Measurements from ENCODE around the gene RHBDL3.

RHBDL3 gene

GRCh38 chr17:32256701-32257019 lies 9.0 kb upstream of the RHBDL3 start:
- Histone ChIP-seq H3K4me2 (ENCODE audit: low read depth, low read length) (no peak overlapping the region), H3K27ac (ENCODE audit: low read length) (no peak overlapping the region), H3K9me2 (replicated peaks; ENCODE audit: insufficient read depth, low read length) (no peaks in the 10 kb centered on the region), H3K4me1 (ENCODE audit: low read length) (no peaks in the 10 kb centered on the region), H3K9ac (ENCODE audit: low read length) (no peak overlapping the region), H4K20me1 (ENCODE audit: insufficient read depth, low read length) (no peaks in the 10 kb centered on the region; the same call in 1 of the 2 replicates), H3K4me3 (ENCODE audit: low read length) (no peak overlapping the region), H3K79me2 (ENCODE audit: low read length) (no peaks in the 10 kb centered on the region), H2AFZ (ENCODE audit: low read length) (no peak overlapping the region), H3K9me3 (replicated peaks; ENCODE audit: insufficient read depth, low read length) (no peaks in the 10 kb centered on the region), H3K27me3 (replicated peaks; ENCODE audit: insufficient read depth, low read length) (no peaks in the 10 kb centered on the region), H3K36me3 (replicated peaks; ENCODE audit: insufficient read depth, low read length) (no peaks in the 10 kb centered on the region), H3F3A (ENCODE audit: insufficient read depth, low read length) (no peaks in the 10 kb centered on the region)
- no peak for DNase-seq
- TF ChIP-seq EZH2phosphoT487 (IDR thresholded peaks at IDR 0.05; ENCODE audit: low read length) (no peak), EZH2 (optimal IDR thresholded peaks at IDR 0.05; ENCODE audit: low read depth, low read length) (no peak), CTCF (IDR thresholded peaks at IDR 0.05; ENCODE audit: low read length) (no peak)

GRCh38 chr17:32258383-32259140 lies 7.1 kb upstream of the RHBDL3 start:
- H3K79me2 ChIP-seq (ENCODE audit: low read length) = no peaks in the 10 kb centered on the region
- no peak overlapping the region for H2AFZ ChIP-seq (ENCODE audit: low read length)
- no peaks in the 10 kb centered on the region for H3K9me2 ChIP-seq (replicated peaks; ENCODE audit: insufficient read depth, low read length)
- H4K20me1 ChIP-seq (ENCODE audit: insufficient read depth, low read length) = no peaks in the 10 kb centered on the region
- H3K36me3 ChIP-seq (replicated peaks; ENCODE audit: insufficient read depth, low read length) = no peaks in the 10 kb centered on the region
- DNase-seq = no peak
- no peaks in the 10 kb centered on the region for H3K4me1 ChIP-seq (ENCODE audit: low read length)
- TF ChIP-seq EZH2 (optimal IDR thresholded peaks at IDR 0.05; ENCODE audit: low read depth, low read length) (no peak), CTCF (IDR thresholded peaks at IDR 0.05; ENCODE audit: low read length) (no peak), EZH2phosphoT487 (IDR thresholded peaks at IDR 0.05; ENCODE audit: low read length) (no peak)
- no peaks in the 10 kb centered on the region for H3K9me3 ChIP-seq (replicated peaks; ENCODE audit: insufficient read depth, low read length)
- H3K9ac ChIP-seq (ENCODE audit: low read length) = no peak overlapping the region
- no peaks in the 10 kb centered on the region; the same call in 1 of the 2 replicates for H3K27me3 ChIP-seq (replicated peaks; ENCODE audit: insufficient read depth, low read length)
- H3K27ac ChIP-seq (ENCODE audit: low read length) = no peak overlapping the region
- no peak overlapping the region for H3K4me2 ChIP-seq (ENCODE audit: low read depth, low read length)
- no peak overlapping the region for H3K4me3 ChIP-seq (ENCODE audit: low read length)
- no peaks in the 10 kb centered on the region for H3F3A ChIP-seq (ENCODE audit: insufficient read depth, low read length)

- no peaks in the 10 kb centered on the region for H3K79me2 ChIP-seq (ENCODE audit: low read length)
- no peak overlapping the region for H3K9ac ChIP-seq (ENCODE audit: low read length)
- peaks cover 1% of the 10 kb centered on the region for H3K27me3 ChIP-seq (replicated peaks; ENCODE audit: insufficient read depth, low read length)
- H3F3A ChIP-seq (ENCODE audit: insufficient read depth, low read length) = no peaks in the 10 kb centered on the region
- H3K27ac ChIP-seq (ENCODE audit: low read length) = no peak overlapping the region
- no peaks in the 10 kb centered on the region for H3K9me2 ChIP-seq (replicated peaks; ENCODE audit: insufficient read depth, low read length)
- no peaks in the 10 kb centered on the region for H4K20me1 ChIP-seq (ENCODE audit: insufficient read depth, low read length)
- DNase-seq = no peak
- H3K4me1 ChIP-seq (ENCODE audit: low read length) = no peaks in the 10 kb centered on the region
- H3K4me3 ChIP-seq (ENCODE audit: low read length) = no peak overlapping the region
- H3K36me3 ChIP-seq (replicated peaks; ENCODE audit: insufficient read depth, low read length) = no peaks in the 10 kb centered on the region
- TF ChIP-seq EZH2phosphoT487 (IDR thresholded peaks at IDR 0.05; ENCODE audit: low read length) (no peak), CTCF (IDR thresholded peaks at IDR 0.05; ENCODE audit: low read length) (no peak), EZH2 (optimal IDR thresholded peaks at IDR 0.05; ENCODE audit: low read depth, low read length) (no peak)
- H3K9me3 ChIP-seq (replicated peaks; ENCODE audit: insufficient read depth, low read length) = no peaks in the 10 kb centered on the region
- no peak overlapping the region for H3K4me2 ChIP-seq (ENCODE audit: low read depth, low read length)
- no peak overlapping the region for H2AFZ ChIP-seq (ENCODE audit: low read length)
These were observed 6.0 kb upstream of the RHBDL3 start for GRCh38 chr17:32259586-32259985.
